Measurements from ENCODE around the gene AFF3. TPM values are rescaled to one million over a fixed set of nuclear protein-coding genes. Genes with fewer than 3 reads are reported as not detected.
"Not testable (repeated sequence)": the region's sequence is repeated elsewhere in the genome, so short reads cannot be mapped to it uniquely, and the experiment has no call there.

Gene AFF3
- total RNA-seq, 2 experiments from 2014 or later = 5.6 TPM

GRCh38 chr2:100125626-100126025 is 16.8 kb downstream of the AFF3 start:
- DNase-seq (no peak), ATAC-seq (no peak)
- CTCF ChIA-PET = interaction anchor here (0.6 kb wide), 1 partner anchor 49 kb away, joined by 3 read pairs; no protein-coding TSS in a partner anchor
- H3K36me3 Mint-ChIP-seq (ENCODE audit: low read depth) = peaks cover 10% of the 10 kb centered on the region
- intact Hi-C loops (cut with DNase I, micrococcal nuclease) = no loop called here
- POLR2A ChIA-PET = no interaction called here
- peaks cover 1% of the 10 kb centered on the region for H3K4me1 Mint-ChIP-seq
- H3K27me3 Mint-ChIP-seq = no peaks in the 10 kb centered on the region
- H3K27ac Mint-ChIP-seq = no peak overlapping the region
- H3K9me3 Mint-ChIP-seq (ENCODE audit: low read depth) = peaks cover 12% of the 10 kb centered on the region
- no peak overlapping the region for H3K4me3 Mint-ChIP-seq

- H3K4me3 Mint-ChIP-seq = no peak overlapping the region
- CTCF ChIA-PET = no interaction called here
- peaks cover 12% of the 10 kb centered on the region for H3K9me3 Mint-ChIP-seq (ENCODE audit: low read depth)
- DNase-seq (no peak), ATAC-seq (no peak)
- no peak overlapping the region for H3K27ac Mint-ChIP-seq
- H3K36me3 Mint-ChIP-seq (ENCODE audit: low read depth) = peaks cover 10% of the 10 kb centered on the region
- no peaks in the 10 kb centered on the region for H3K4me1 Mint-ChIP-seq
- POLR2A ChIA-PET = no interaction called here
- H3K27me3 Mint-ChIP-seq = no peaks in the 10 kb centered on the region
- intact Hi-C loops (cut with DNase I, micrococcal nuclease) = no loop called here
These were observed 17.6 kb downstream of the AFF3 start for GRCh38 chr2:100124761-100125160.

DNA sequence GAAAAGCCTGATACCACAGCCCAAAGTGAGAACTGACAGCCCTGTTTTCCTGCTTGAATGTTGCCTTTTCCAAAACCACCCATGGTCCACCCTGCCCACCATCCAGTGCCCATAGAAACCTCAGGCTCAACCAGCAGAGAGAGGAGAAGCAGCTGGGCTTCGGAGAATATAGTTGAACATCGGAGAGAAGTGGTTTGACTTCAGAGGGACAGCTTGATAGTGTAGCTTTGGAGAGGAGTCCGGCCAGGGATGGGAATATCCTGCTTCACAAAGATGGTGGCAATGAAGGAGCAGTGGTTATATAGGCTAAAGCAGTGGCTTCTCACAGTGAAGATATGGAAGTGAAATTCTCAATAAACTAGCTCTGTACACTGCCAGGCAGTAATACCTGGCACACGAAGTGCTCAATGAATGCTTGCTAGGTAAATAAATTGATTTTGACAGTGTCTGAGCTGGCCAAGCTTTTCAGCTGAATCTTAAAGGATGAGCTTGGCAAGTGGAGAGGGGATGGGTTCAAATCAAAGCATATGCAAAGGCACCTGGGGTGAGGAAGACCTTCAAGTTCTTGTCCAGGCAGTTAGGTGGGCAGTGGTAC is 21.2 kb downstream of the AFF3 start:
- H3K27ac Mint-ChIP-seq = no peak overlapping the region
- ATAC-seq (no peak), DNase-seq (no peak)
- H3K4me3 Mint-ChIP-seq = no peak overlapping the region
- ChIA-PET POLR2A (no interaction called here), CTCF (no interaction called here)
- intact Hi-C loops (cut with DNase I, micrococcal nuclease) = no loop called here
- H3K36me3 Mint-ChIP-seq (ENCODE audit: low read depth) = peaks cover 15% of the 10 kb centered on the region
- no peaks in the 10 kb centered on the region for H3K4me1 Mint-ChIP-seq
- H3K27me3 Mint-ChIP-seq = no peaks in the 10 kb centered on the region
- peaks cover 20% of the 10 kb centered on the region for H3K9me3 Mint-ChIP-seq (ENCODE audit: low read depth)

- no peak for ATAC-seq
- H3K4me1 Mint-ChIP-seq = peaks cover 9% of the 10 kb centered on the region
- H3K27me3 Mint-ChIP-seq = no peaks in the 10 kb centered on the region
- peaks cover 8% of the 10 kb centered on the region for H3K36me3 Mint-ChIP-seq (ENCODE audit: low read depth)
- no peak overlapping the region for H3K4me3 Mint-ChIP-seq
- peaks cover 15% of the 10 kb centered on the region for H3K9me3 Mint-ChIP-seq (ENCODE audit: low read depth)
- ChIA-PET CTCF (no interaction called here), POLR2A (no interaction called here)
- intact Hi-C loops (cut with DNase I, micrococcal nuclease) = no loop called here
- DNase-seq = no peak
- no peak overlapping the region for H3K27ac Mint-ChIP-seq
These were observed 23.2 kb downstream of the AFF3 start for GRCh38 chr2:100119235-100119634.

- peak; percentile 12 for DNase-seq
- Mint-ChIP-seq H3K27ac (no peak overlapping the region), H3K4me3 (no peak overlapping the region), H3K4me1 (peaks cover 23% of the 10 kb centered on the region), H3K36me3 (ENCODE audit: low read depth) (peaks cover 5% of the 10 kb centered on the region), H3K27me3 (no peaks in the 10 kb centered on the region), H3K9me3 (ENCODE audit: low read depth) (peaks cover 8% of the 10 kb centered on the region)
- CTCF ChIA-PET = interaction anchor here (2.0 kb wide), 1 partner anchor 8 kb away, joined by 6 read pairs; no protein-coding TSS in a partner anchor
- POLR2A ChIA-PET = no interaction called here
- intact Hi-C loops (cut with DNase I, micrococcal nuclease) = loop anchor here in 1 of 2 experiments (5.0 kb wide), 1 partner anchor 128 kb away; no protein-coding TSS in a partner anchor
- ATAC-seq = peak; percentile 49
These were observed 28.4 kb downstream of the AFF3 start for GRCh38 chr2:100113990-100114433.

- no peak for ATAC-seq
- no peak for DNase-seq
- no peak overlapping the region for H3K27ac Mint-ChIP-seq
- H3K9me3 Mint-ChIP-seq (ENCODE audit: low read depth) = no peaks in the 10 kb centered on the region
- H3K4me1 Mint-ChIP-seq = peaks cover 25% of the 10 kb centered on the region
- ChIA-PET POLR2A (no interaction called here), CTCF (no interaction called here)
- H3K36me3 Mint-ChIP-seq (ENCODE audit: low read depth) = no peaks in the 10 kb centered on the region
- intact Hi-C loops (cut with DNase I, micrococcal nuclease) = loop anchor here in 1 of 2 experiments (5.0 kb wide), 1 partner anchor 132 kb away; no protein-coding TSS in a partner anchor
- peaks cover 7% of the 10 kb centered on the region for H3K27me3 Mint-ChIP-seq
- H3K4me3 Mint-ChIP-seq = no peak overlapping the region
These were observed 31.8 kb downstream of the AFF3 start for GRCh38 chr2:100110614-100111000.

DNA sequence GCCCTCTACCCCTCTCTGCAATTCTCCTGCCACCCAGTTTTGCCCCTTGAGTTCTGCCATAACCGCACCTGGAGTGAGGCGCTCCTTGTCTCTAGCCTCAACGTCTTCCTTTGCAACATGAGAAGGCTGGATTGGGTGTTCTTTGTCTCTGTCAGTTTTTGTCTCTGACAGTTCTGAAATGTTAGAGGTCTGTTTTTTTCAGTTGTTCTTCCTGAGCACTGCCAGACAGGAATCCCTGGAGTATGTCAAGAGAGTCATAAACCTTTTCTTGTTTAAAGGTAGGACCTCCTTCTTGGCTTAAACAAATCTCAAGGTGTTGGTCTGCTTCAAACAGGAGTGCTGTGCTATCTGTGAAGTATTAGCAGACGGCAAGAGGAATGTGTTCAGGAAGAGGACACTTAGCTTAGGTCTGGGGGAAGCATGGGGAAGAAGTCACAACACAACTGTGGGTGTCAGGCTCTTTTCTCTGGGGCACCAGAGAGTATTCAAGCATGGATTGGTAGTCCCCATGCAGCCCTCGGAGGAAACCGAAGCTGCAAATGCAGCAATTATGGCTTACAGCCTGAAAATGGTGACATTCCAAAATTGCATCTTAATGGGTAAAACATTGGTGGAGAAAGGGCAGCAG is 32.3 kb downstream of the AFF3 start:
- Mint-ChIP-seq H3K9me3 (ENCODE audit: low read depth) (no peaks in the 10 kb centered on the region), H3K27ac (no peak overlapping the region), H3K4me1 (peaks cover 28% of the 10 kb centered on the region), H3K36me3 (ENCODE audit: low read depth) (no peaks in the 10 kb centered on the region), H3K4me3 (no peak overlapping the region), H3K27me3 (peaks cover 9% of the 10 kb centered on the region)
- POLR2A ChIA-PET = no interaction called here
- DNase-seq = no peak
- intact Hi-C loops (cut with DNase I, micrococcal nuclease) = loop anchor here in 1 of 2 experiments (5.0 kb wide), 1 partner anchor 132 kb away; no protein-coding TSS in a partner anchor
- CTCF ChIA-PET = no interaction called here
- no peak for ATAC-seq

DNA sequence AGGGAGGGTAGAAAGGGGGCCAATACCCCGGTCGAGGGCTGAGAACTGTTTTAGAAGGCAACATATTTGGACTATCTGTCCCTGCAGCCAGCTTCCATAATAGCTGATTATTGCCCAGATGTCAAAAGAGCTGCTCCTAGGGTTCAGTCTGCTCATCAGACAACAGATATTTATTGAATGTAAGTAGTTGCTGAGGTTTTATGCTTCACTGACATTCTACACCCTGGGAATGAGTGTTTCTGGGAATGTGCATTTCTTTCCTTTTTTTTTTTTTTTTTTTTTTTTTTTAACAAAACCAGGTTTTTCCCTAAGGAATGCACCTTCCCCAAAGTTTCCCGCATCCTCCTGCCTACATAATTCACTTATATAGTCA is 33.8 kb downstream of the AFF3 start:
- CTCF ChIA-PET; H3K27me3 Mint-ChIP-seq; H3K27ac Mint-ChIP-seq; DNase-seq; ATAC-seq; H3K9me3 Mint-ChIP-seq (ENCODE audit: low read depth); intact Hi-C loops (cut with DNase I, micrococcal nuclease); H3K36me3 Mint-ChIP-seq (ENCODE audit: low read depth); H3K4me3 Mint-ChIP-seq; POLR2A ChIA-PET: not testable (repeated sequence)
- H3K4me1 Mint-ChIP-seq = peaks cover 13% of the 10 kb centered on the region

- CTCF ChIA-PET = interaction anchor here (0.6 to 2.5 kb wide), 2 partner anchors 7 to 103 kb away, joined by 3 to 6 read pairs; no protein-coding TSS in a partner anchor
- intact Hi-C loops (cut with DNase I, micrococcal nuclease) = no loop called here
- POLR2A ChIA-PET = no interaction called here
- Mint-ChIP-seq H3K4me1 (peaks cover 9% of the 10 kb centered on the region), H3K27ac (no peak overlapping the region), H3K4me3 (no peak overlapping the region), H3K27me3 (peaks cover 9% of the 10 kb centered on the region), H3K36me3 (ENCODE audit: low read depth) (no peaks in the 10 kb centered on the region), H3K9me3 (ENCODE audit: low read depth) (no peaks in the 10 kb centered on the region)
- no peak for ATAC-seq
- no peak for DNase-seq
These were observed 34.3 kb downstream of the AFF3 start for GRCh38 chr2:100107906-100108647.

- Mint-ChIP-seq H3K27me3 (peaks cover 9% of the 10 kb centered on the region), H3K4me1 (peaks cover 8% of the 10 kb centered on the region), H3K27ac (no peak overlapping the region), H3K4me3 (no peak overlapping the region), H3K9me3 (ENCODE audit: low read depth) (no peaks in the 10 kb centered on the region), H3K36me3 (ENCODE audit: low read depth) (no peaks in the 10 kb centered on the region)
- intact Hi-C loops (cut with DNase I, micrococcal nuclease) = no loop called here
- ChIA-PET CTCF (interaction anchor here (0.6 to 2.5 kb wide), 2 partner anchors 8 to 104 kb away, joined by 3 to 6 read pairs; no protein-coding TSS in a partner anchor), POLR2A (no interaction called here)
- no peak for ATAC-seq
- DNase-seq = no peak
These were observed 35.0 kb downstream of the AFF3 start for GRCh38 chr2:100107440-100107839.

- Mint-ChIP-seq H3K27me3 (peaks cover 9% of the 10 kb centered on the region), H3K27ac (no peak overlapping the region), H3K4me1 (peaks cover 8% of the 10 kb centered on the region), H3K4me3 (no peak overlapping the region), H3K36me3 (ENCODE audit: low read depth) (no peaks in the 10 kb centered on the region), H3K9me3 (ENCODE audit: low read depth) (no peaks in the 10 kb centered on the region)
- intact Hi-C loops (cut with DNase I, micrococcal nuclease) = no loop called here
- DNase-seq = no peak
- POLR2A ChIA-PET = no interaction called here
- CTCF ChIA-PET = interaction anchor here (2.5 kb wide), 1 partner anchor 9 kb away, joined by 6 read pairs; no protein-coding TSS in a partner anchor
- no peak for ATAC-seq
These were observed 35.9 kb downstream of the AFF3 start for GRCh38 chr2:100106460-100106859.

Data from activated CD4-positive, alpha-beta T cell treated with anti-CD3 and anti-CD28 coated beads for 36 hours (primary cell).